NCI-H2107 treated with DMSO at 0.1 percent for 48 hours (cell line): ENCODE data around the gene PLEKHH2.

Experiments used
- DNase-seq: peaks from one replicate; lab custom pipeline; 2025; ENCODE audit not compliant: unreplicated experiment; lab: John Stamatoyannopoulos, UW

The PLEKHH2 gene

GRCh38 chr2:43806719-43807031, 169.6 kb downstream of the PLEKHH2 start:
- DNase-seq, result no peak

- DNase-seq, result no peak
Measured at GRCh38 chr2:43810452-43810851, 173.4 kb downstream of the PLEKHH2 start.

- DNase-seq, result no peak
Measured at GRCh38 chr2:43810888-43811287, 173.8 kb downstream of the PLEKHH2 start.

DNA sequence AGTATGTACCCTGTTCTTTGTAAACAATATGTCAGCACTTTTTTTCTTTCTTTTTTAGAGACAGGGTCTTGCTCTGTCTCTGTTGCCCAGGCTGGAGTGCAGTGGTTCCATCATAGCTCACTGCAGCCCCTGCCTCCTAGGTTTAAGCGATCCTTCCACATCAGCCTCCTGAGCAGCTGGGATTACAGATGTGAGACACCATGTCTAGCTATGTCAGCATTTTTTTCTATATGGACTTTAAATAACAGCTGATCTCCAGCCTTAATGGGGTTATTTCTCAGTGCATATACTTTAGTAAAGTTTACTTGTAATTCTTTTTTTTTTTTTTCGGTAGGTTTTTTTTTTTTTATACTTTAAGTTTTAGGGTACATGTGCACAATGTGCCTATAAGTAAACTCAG, 174.9 kb downstream of the PLEKHH2 start:
- DNase-seq, result no peak

GRCh38 chr2:43812947-43813346, 175.9 kb downstream of the PLEKHH2 start:
- DNase-seq, result no peak

DNA sequence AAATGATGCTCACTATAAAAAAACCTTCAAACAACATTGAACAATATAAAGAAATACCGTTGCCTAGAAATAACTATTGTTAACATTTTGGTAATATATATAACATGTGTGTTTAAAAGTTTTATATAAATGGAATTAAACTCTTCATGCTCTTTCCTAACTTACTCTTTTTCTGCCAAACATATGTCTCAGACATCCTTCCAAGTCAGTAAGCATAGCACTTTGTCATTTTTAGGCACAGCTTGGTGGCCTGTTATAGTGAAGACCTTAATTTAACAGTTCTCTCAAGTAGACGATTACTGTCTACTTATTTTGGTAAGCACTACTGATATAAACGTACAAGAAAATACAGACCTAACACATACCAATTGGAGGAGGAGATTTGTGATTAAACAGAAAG, 177.7 kb downstream of the PLEKHH2 start:
- DNase-seq, result no peak
